Body of pancreas (tissue), 4 donors: Measurements from ENCODE around the gene RIPK4.

ENCODE experiments used
- POLR2A ChIP-seq, 3 donors: fragments of 450-650 bp; IDR thresholded peaks; one replicate each; pipeline ENCODE4 v1.6.1; 2016; ENCODE audit warnings: antibody characterized with exemption in 3 of 3, mild to moderate bottlenecking in 2 of 3
- TF ChIP-seq, protein P1 (sequence below), 7 experiments: fragments of 450-650 bp in 4 of 7; fragments of 200-600 bp in 3 of 7; sonication (generic) in 3 of 7; IDR thresholded peaks; one replicate each; pipeline ENCODE4 v1.5.1; 2016 to 2019; ENCODE audit warnings: antibody characterized with exemption in 7 of 7

DNA sequence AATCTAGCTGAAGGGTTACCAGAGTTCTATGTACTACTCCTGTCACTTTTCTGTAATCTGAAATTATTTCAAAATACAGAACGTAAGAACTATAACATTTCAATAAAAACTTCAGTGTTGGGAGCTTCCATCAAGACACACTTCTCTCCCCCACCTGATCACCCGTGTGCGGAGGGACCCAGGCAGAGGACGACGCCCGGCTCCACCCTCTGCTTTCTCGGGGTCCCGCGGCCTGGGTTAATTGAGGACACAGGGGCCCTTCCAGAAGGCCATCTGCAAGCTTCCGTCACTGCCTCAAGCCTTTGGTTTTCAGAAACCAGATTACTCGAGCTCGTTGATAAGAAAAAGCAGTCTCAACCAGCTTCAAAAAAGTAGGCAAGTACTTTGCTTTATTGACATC is 27.8 kb downstream of the RIPK4 start:
- TF ChIP-seq, protein P1, sequence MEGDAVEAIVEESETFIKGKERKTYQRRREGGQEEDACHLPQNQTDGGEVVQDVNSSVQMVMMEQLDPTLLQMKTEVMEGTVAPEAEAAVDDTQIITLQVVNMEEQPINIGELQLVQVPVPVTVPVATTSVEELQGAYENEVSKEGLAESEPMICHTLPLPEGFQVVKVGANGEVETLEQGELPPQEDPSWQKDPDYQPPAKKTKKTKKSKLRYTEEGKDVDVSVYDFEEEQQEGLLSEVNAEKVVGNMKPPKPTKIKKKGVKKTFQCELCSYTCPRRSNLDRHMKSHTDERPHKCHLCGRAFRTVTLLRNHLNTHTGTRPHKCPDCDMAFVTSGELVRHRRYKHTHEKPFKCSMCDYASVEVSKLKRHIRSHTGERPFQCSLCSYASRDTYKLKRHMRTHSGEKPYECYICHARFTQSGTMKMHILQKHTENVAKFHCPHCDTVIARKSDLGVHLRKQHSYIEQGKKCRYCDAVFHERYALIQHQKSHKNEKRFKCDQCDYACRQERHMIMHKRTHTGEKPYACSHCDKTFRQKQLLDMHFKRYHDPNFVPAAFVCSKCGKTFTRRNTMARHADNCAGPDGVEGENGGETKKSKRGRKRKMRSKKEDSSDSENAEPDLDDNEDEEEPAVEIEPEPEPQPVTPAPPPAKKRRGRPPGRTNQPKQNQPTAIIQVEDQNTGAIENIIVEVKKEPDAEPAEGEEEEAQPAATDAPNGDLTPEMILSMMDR (IDR thresholded peaks at IDR 0.05) = no peak
- TF ChIP-seq POLR2A (IDR thresholded peaks at IDR 0.05) = no peak
